ENCODE results near the gene PACRG.

Gene PACRG

GRCh38 chr6:162852840-162853577 is 125.2 kb downstream of the PACRG start:
- no peak overlapping the region for H3K9ac ChIP-seq (ENCODE audit: low read depth in 1 of 2, low read length in 2 of 2)
- no peaks in the 10 kb centered on the region for H3K36me3 ChIP-seq (ENCODE audit: control insufficient read depth in 1 of 2, insufficient read depth in 2 of 2, low read length in 2 of 2)
- H3K4me1 ChIP-seq (ENCODE audit: control insufficient read depth in 1 of 2, insufficient read depth in 2 of 2, low read length in 2 of 2), result no peaks in the 10 kb centered on the region
- no peaks in the 10 kb centered on the region for H3K9me3 ChIP-seq (ENCODE audit: control insufficient read depth in 1 of 2, low read length in 2 of 2)
- H3K4me3 ChIP-seq (ENCODE audit: low read depth in 1 of 2, low read length in 2 of 2), result no peak overlapping the region
- H3K27ac ChIP-seq (ENCODE audit: low read depth, low read length), result no peak overlapping the region
- no peaks in the 10 kb centered on the region for H3K27me3 ChIP-seq (ENCODE audit: control insufficient read depth in 1 of 2, insufficient read depth in 2 of 2, low read length in 2 of 2)

GRCh38 chr6:162854228-162854627 is 126.5 kb downstream of the PACRG start:
- no peaks in the 10 kb centered on the region for H3K27me3 ChIP-seq (ENCODE audit: control insufficient read depth in 1 of 2, insufficient read depth in 2 of 2, low read length in 2 of 2)
- no peak overlapping the region for H3K9ac ChIP-seq (ENCODE audit: low read depth in 1 of 2, low read length in 2 of 2)
- H3K27ac ChIP-seq (ENCODE audit: low read depth, low read length), result no peak overlapping the region
- H3K9me3 ChIP-seq (ENCODE audit: control insufficient read depth in 1 of 2, low read length in 2 of 2), result no peaks in the 10 kb centered on the region
- H3K36me3 ChIP-seq (ENCODE audit: control insufficient read depth in 1 of 2, insufficient read depth in 2 of 2, low read length in 2 of 2), result no peaks in the 10 kb centered on the region
- H3K4me3 ChIP-seq (ENCODE audit: low read depth in 1 of 2, low read length in 2 of 2), result no peak overlapping the region
- no peaks in the 10 kb centered on the region for H3K4me1 ChIP-seq (ENCODE audit: control insufficient read depth in 1 of 2, insufficient read depth in 2 of 2, low read length in 2 of 2)

DNA sequence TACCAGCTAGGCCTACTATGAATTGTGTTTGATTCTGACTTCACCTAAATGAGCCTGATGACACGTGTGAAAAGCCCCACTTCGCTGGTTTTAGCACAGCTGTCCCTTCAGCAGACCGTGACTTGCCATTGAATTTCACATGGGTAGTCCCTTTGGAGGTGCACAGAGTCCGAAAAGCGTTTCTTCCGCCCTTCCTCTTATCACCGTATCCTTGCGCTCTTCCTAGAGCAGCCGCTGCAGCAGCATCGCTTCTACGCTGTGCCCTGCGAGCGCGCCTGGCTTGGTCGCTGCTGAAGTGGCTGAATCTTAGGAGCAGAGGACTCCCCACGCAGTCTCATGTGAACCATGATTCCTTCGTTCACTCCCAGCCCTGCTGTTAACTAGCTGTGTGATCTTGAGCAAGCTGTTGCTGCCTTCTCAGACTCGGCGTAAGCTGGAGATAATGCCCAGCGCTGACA is 127.0 kb downstream of the PACRG start:
- Histone ChIP-seq H3K27me3 (ENCODE audit: control insufficient read depth in 1 of 2, insufficient read depth in 2 of 2, low read length in 2 of 2) (no peaks in the 10 kb centered on the region), H3K27ac (ENCODE audit: low read depth, low read length) (no peak overlapping the region), H3K9ac (ENCODE audit: low read depth in 1 of 2, low read length in 2 of 2) (no peak overlapping the region), H3K9me3 (ENCODE audit: control insufficient read depth in 1 of 2, low read length in 2 of 2) (no peaks in the 10 kb centered on the region), H3K4me3 (ENCODE audit: low read depth in 1 of 2, low read length in 2 of 2) (no peak overlapping the region), H3K36me3 (ENCODE audit: control insufficient read depth in 1 of 2, insufficient read depth in 2 of 2, low read length in 2 of 2) (no peaks in the 10 kb centered on the region), H3K4me1 (ENCODE audit: control insufficient read depth in 1 of 2, insufficient read depth in 2 of 2, low read length in 2 of 2) (no peaks in the 10 kb centered on the region)

GRCh38 chr6:162856885-162857284 is 129.1 kb downstream of the PACRG start:
- H3K27ac ChIP-seq (ENCODE audit: low read depth, low read length), result no peak overlapping the region
- no peaks in the 10 kb centered on the region for H3K4me1 ChIP-seq (ENCODE audit: control insufficient read depth in 1 of 2, insufficient read depth in 2 of 2, low read length in 2 of 2)
- no peak overlapping the region for H3K9ac ChIP-seq (ENCODE audit: low read depth in 1 of 2, low read length in 2 of 2)
- H3K27me3 ChIP-seq (ENCODE audit: control insufficient read depth in 1 of 2, insufficient read depth in 2 of 2, low read length in 2 of 2), result no peaks in the 10 kb centered on the region
- peak overlapping the region in 1 of 2 donors; percentile 4 for H3K4me3 ChIP-seq (ENCODE audit: low read depth in 1 of 2, low read length in 2 of 2)
- H3K9me3 ChIP-seq (ENCODE audit: control insufficient read depth in 1 of 2, low read length in 2 of 2), result no peaks in the 10 kb centered on the region
- no peaks in the 10 kb centered on the region for H3K36me3 ChIP-seq (ENCODE audit: control insufficient read depth in 1 of 2, insufficient read depth in 2 of 2, low read length in 2 of 2)

DNA sequence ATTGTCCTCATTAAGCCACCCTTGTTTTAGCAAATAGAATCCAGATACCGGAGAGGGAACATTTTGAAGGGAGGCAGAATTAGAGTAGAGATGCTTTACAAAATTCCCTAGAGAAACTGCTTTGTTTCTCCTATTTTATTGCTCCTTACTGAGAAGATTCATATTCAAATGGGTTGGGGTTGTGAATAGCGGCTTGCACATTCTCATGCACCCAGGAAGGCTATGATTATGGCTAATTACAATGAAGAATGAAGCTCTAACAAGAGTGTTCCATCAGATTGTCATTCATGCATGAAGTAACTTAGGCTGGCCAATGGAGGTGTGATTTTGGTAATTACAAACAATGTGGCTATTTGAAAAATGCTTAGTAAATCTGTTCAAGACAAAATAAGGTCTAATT is 129.6 kb downstream of the PACRG start:
- Histone ChIP-seq H3K9ac (ENCODE audit: low read depth in 1 of 2, low read length in 2 of 2) (no peak overlapping the region), H3K27me3 (ENCODE audit: control insufficient read depth in 1 of 2, insufficient read depth in 2 of 2, low read length in 2 of 2) (no peaks in the 10 kb centered on the region), H3K9me3 (ENCODE audit: control insufficient read depth in 1 of 2, low read length in 2 of 2) (no peaks in the 10 kb centered on the region), H3K4me1 (ENCODE audit: control insufficient read depth in 1 of 2, insufficient read depth in 2 of 2, low read length in 2 of 2) (no peaks in the 10 kb centered on the region), H3K36me3 (ENCODE audit: control insufficient read depth in 1 of 2, insufficient read depth in 2 of 2, low read length in 2 of 2) (no peaks in the 10 kb centered on the region), H3K27ac (ENCODE audit: low read depth, low read length) (no peak overlapping the region), H3K4me3 (ENCODE audit: low read depth in 1 of 2, low read length in 2 of 2) (no peak overlapping the region)

DNA sequence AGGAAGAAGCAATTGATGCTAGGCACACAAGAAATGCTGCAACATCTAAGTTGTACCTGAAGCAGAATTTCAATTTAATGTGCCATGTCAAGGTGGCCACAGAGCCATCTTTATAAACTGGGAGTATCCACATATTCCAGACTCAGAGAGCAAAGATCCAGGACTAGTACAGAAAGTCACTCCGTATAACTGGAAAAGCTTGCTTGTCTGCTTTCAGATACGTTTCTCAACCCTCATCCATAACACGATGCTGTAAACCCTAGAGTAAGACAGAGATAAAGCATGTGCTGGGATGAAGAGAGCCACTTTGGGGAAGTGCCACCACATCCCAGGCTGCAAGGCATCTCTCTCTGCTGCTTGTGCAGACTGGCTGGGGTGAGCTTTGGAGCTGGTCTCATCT is 134.7 kb downstream of the PACRG start:
- H3K27ac ChIP-seq (ENCODE audit: low read depth, low read length), result no peak overlapping the region
- H3K9ac ChIP-seq (ENCODE audit: low read depth in 1 of 2, low read length in 2 of 2), result no peak overlapping the region
- H3K27me3 ChIP-seq (ENCODE audit: control insufficient read depth in 1 of 2, insufficient read depth in 2 of 2, low read length in 2 of 2), result no peaks in the 10 kb centered on the region
- H3K9me3 ChIP-seq (ENCODE audit: control insufficient read depth in 1 of 2, low read length in 2 of 2), result no peaks in the 10 kb centered on the region
- no peak overlapping the region for H3K4me3 ChIP-seq (ENCODE audit: low read depth in 1 of 2, low read length in 2 of 2)
- no peaks in the 10 kb centered on the region for H3K4me1 ChIP-seq (ENCODE audit: control insufficient read depth in 1 of 2, insufficient read depth in 2 of 2, low read length in 2 of 2)
- H3K36me3 ChIP-seq (ENCODE audit: control insufficient read depth in 1 of 2, insufficient read depth in 2 of 2, low read length in 2 of 2), result no peaks in the 10 kb centered on the region

DNA sequence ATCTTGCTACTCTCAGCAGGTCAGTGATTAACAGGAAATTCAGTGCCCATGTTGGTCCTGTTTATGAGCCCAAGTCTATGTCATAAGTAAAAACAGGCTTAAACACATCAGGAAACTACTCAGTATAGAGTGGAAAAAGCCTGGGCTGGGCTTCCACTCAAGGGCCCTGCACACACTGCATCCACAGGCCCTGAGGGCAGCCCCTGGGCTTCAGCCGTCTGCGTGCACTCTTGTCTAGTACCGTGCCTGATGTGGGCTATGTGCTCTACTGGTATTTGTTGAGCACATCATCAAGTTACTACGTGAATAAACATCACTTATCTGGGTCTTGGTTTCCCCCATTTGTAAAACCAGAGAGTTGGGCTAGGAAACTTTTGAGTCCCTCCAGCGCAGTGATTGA is 135.2 kb downstream of the PACRG start:
- no peak overlapping the region for H3K4me3 ChIP-seq (ENCODE audit: low read depth in 1 of 2, low read length in 2 of 2)
- H3K4me1 ChIP-seq (ENCODE audit: control insufficient read depth in 1 of 2, insufficient read depth in 2 of 2, low read length in 2 of 2), result no peaks in the 10 kb centered on the region
- H3K27me3 ChIP-seq (ENCODE audit: control insufficient read depth in 1 of 2, insufficient read depth in 2 of 2, low read length in 2 of 2), result no peaks in the 10 kb centered on the region
- H3K9ac ChIP-seq (ENCODE audit: low read depth in 1 of 2, low read length in 2 of 2), result no peak overlapping the region
- no peaks in the 10 kb centered on the region for H3K9me3 ChIP-seq (ENCODE audit: control insufficient read depth in 1 of 2, low read length in 2 of 2)
- H3K36me3 ChIP-seq (ENCODE audit: control insufficient read depth in 1 of 2, insufficient read depth in 2 of 2, low read length in 2 of 2), result no peaks in the 10 kb centered on the region
- H3K27ac ChIP-seq (ENCODE audit: low read depth, low read length), result no peak overlapping the region

DNA sequence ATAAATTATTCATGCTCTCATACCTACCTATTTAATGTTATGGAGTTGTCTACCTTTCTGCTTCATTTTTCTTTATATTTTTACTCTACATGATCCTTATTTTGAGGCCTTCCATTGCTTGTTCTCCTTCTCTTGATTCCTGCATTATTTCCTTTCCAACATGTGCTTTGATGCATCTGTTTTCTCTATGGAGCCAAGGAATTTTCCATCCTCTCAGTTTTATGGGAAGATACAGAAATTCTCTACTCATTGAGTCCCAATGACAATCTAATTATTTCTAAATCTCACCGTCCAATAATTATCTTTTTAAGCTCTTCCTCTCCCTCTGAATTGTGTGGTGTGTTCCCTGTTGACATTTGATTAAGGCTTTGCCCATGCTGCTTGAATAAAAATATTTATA is 136.0 kb downstream of the PACRG start:
- Histone ChIP-seq H3K27me3 (ENCODE audit: control insufficient read depth in 1 of 2, insufficient read depth in 2 of 2, low read length in 2 of 2) (no peaks in the 10 kb centered on the region), H3K4me1 (ENCODE audit: control insufficient read depth in 1 of 2, insufficient read depth in 2 of 2, low read length in 2 of 2) (no peaks in the 10 kb centered on the region), H3K27ac (ENCODE audit: low read depth, low read length) (no peak overlapping the region), H3K9me3 (ENCODE audit: control insufficient read depth in 1 of 2, low read length in 2 of 2) (no peaks in the 10 kb centered on the region), H3K4me3 (ENCODE audit: low read depth in 1 of 2, low read length in 2 of 2) (no peak overlapping the region), H3K36me3 (ENCODE audit: control insufficient read depth in 1 of 2, insufficient read depth in 2 of 2, low read length in 2 of 2) (no peaks in the 10 kb centered on the region), H3K9ac (ENCODE audit: low read depth in 1 of 2, low read length in 2 of 2) (no peak overlapping the region)

- Histone ChIP-seq H3K9me3 (ENCODE audit: control insufficient read depth in 1 of 2, low read length in 2 of 2) (no peaks in the 10 kb centered on the region), H3K4me1 (ENCODE audit: control insufficient read depth in 1 of 2, insufficient read depth in 2 of 2, low read length in 2 of 2) (no peaks in the 10 kb centered on the region), H3K27me3 (ENCODE audit: control insufficient read depth in 1 of 2, insufficient read depth in 2 of 2, low read length in 2 of 2) (no peaks in the 10 kb centered on the region), H3K36me3 (ENCODE audit: control insufficient read depth in 1 of 2, insufficient read depth in 2 of 2, low read length in 2 of 2) (no peaks in the 10 kb centered on the region), H3K4me3 (ENCODE audit: low read depth in 1 of 2, low read length in 2 of 2) (no peak overlapping the region), H3K27ac (ENCODE audit: low read depth, low read length) (no peak overlapping the region), H3K9ac (ENCODE audit: low read depth in 1 of 2, low read length in 2 of 2) (no peak overlapping the region)
Observed at GRCh38 chr6:162864911-162865310, 137.1 kb downstream of the PACRG start.

GRCh38 chr6:162866656-162867055 is 138.9 kb downstream of the PACRG start:
- Histone ChIP-seq H3K36me3 (ENCODE audit: control insufficient read depth in 1 of 2, insufficient read depth in 2 of 2, low read length in 2 of 2) (no peaks in the 10 kb centered on the region), H3K9me3 (ENCODE audit: control insufficient read depth in 1 of 2, low read length in 2 of 2) (no peaks in the 10 kb centered on the region), H3K27me3 (ENCODE audit: control insufficient read depth in 1 of 2, insufficient read depth in 2 of 2, low read length in 2 of 2) (no peaks in the 10 kb centered on the region), H3K9ac (ENCODE audit: low read depth in 1 of 2, low read length in 2 of 2) (no peak overlapping the region), H3K4me1 (ENCODE audit: control insufficient read depth in 1 of 2, insufficient read depth in 2 of 2, low read length in 2 of 2) (no peaks in the 10 kb centered on the region), H3K4me3 (ENCODE audit: low read depth in 1 of 2, low read length in 2 of 2) (no peak overlapping the region), H3K27ac (ENCODE audit: low read depth, low read length) (no peak overlapping the region)
